Mammary epithelial cell (primary cell): Measurements from ENCODE around the gene PROX1.

Experiments used
- CTCF ChIP-seq, 2 donors: IDR thresholded peaks in 1 of 2; conservative IDR thresholded peaks in 1 of 2; 2 replicates each; pipeline ENCODE4 v1.5.1; 2011 to 2012; ENCODE audit warnings: inconsistent platforms in 2 of 2, low read length in 2 of 2, mild to moderate bottlenecking in 2 of 2, control low read depth in 1 of 2, low read depth in 1 of 2; ENCODE audit not compliant: insufficient read depth in 1 of 2; ENCODE audit errors: extremely low read depth in 1 of 2
- EZH2 ChIP-seq: IDR thresholded peaks from 2 replicates; pipeline ENCODE4 v1.6.1; 2012; ENCODE audit warnings: low read length, inconsistent platforms, borderline replicate concordance

GRCh38 chr1:214013614-214014377 lies 26.0 kb downstream of the PROX1 start:
- no peak for TF ChIP-seq CTCF (conservative IDR thresholded peaks at IDR 0.05 in 1 of 2, IDR thresholded peaks at IDR 0.05 in 1 of 2; ENCODE audit: extremely low read depth in 1 of 2, insufficient read depth in 1 of 2, low read depth in 1 of 2, low read length in 2 of 2)
- no peak for TF ChIP-seq EZH2
